OCI-LY3 (cell line): ENCODE measurements around the gene ZSCAN12.

Experiments used
- CTCF ChIP-seq: fragments of 200-600, 300-600 bp; sonication (generic); IDR thresholded peaks from 2 replicates; pipeline ENCODE4 v1.5.1; 2014; ENCODE audit warnings: antibody characterized with exemption, low read length, low read depth
- EZH2phosphoT487 ChIP-seq: fragments of 200-600 bp; shearing (Covaris generic); IDR thresholded peaks from 2 replicates; pipeline ENCODE4 v1.6.1; 2018; ENCODE audit warnings: antibody characterized with exemption, mixed run types, low read depth

GRCh38 chr6:28335040-28335563, 64.4 kb downstream of the ZSCAN12 start:
- TF ChIP-seq CTCF = no peak
- TF ChIP-seq EZH2phosphoT487 = no peak
